Stimulated activated CD4-positive, alpha-beta T cell treated with anti-CD3 and anti-CD28 coated beads, Interleukin-1b, Interleukin-23, amount 100 ng/mL, for 1 hour (primary cell): Measurements from ENCODE around the gene FILIP1.
"Not testable (repeated sequence)": the region's sequence is repeated elsewhere in the genome, so short reads cannot be mapped to it uniquely, and the experiment has no call there.

Source experiments
- DNase-seq, 2 donors: peaks; one replicate each; pipeline ENCODE4 v3.0.0-alpha.2; 2020; ENCODE audit warnings: low read depth in 2 of 2

Gene FILIP1

GRCh38 chr6:75458895-75459294, 34.7 kb downstream of the FILIP1 start:
- no peak for DNase-seq

DNA sequence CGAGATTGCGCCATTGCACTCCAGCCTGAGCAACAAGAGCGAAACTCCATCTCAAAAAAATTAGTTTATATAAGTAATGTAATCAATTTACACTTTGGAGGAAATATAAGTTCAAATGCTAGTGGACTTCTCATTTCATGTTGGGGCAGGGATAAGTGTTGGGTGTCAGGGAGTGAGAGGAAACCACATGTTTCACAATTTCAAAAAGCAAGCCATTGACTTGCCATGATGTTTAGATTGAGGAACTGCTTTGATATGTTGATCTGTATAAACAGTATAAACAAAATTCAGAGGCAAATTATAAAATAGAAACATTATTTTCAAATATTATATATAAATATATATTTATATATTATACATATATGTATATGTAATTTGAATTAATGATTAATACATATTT, 42.7 kb downstream of the FILIP1 start:
- DNase-seq, result no peak

GRCh38 chr6:75449630-75450206, 43.9 kb downstream of the FILIP1 start:
- DNase-seq, result no peak

- DNase-seq, result no peak
These were observed 47.2 kb downstream of the FILIP1 start for GRCh38 chr6:75446241-75446880.

GRCh38 chr6:75445738-75446137, 47.9 kb downstream of the FILIP1 start:
- DNase-seq, result no peak

GRCh38 chr6:75444899-75445298, 48.7 kb downstream of the FILIP1 start:
- no peak for DNase-seq

DNA sequence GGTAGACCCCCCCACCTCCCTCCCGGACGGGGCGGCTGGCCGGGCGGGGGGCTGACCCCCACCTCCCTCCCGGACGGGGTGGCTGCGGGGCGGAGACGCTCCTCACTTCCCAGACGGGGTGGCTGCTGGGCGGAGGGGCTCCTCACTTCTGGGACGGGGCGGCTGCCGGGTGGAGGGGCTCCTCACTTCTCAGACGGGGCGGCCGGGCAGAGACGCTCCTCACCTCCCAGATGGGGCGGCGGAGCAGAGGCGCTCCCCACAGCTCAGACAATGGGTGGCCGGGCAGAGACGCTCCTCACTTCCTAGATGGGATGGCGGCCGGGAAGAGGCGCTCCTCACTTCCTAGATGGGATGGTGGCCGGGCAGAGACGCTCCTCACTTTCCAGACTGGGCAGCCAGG, 51.7 kb downstream of the FILIP1 start:
- not testable (repeated sequence) for DNase-seq

DNA sequence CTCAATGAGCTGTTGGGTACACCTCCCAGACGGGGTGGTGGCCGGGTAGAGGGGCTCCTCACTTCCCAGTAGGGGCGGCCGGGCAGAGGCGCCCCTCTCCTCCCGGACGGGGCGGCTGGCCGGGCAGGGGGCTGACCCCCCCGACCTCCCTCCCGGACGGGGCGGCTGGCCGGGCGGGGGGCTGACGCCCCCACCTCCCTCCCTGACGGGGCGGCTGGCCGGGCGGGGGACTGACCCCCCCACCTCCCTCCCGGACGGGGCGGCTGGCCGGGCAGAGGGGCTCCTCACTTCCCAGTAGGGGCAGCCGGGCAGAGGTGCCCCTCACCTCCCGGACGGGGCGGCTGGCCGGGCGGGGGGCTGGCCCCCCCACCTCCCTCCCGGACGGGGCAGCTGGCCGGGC, 52.1 kb downstream of the FILIP1 start:
- not testable (repeated sequence) for DNase-seq

DNA sequence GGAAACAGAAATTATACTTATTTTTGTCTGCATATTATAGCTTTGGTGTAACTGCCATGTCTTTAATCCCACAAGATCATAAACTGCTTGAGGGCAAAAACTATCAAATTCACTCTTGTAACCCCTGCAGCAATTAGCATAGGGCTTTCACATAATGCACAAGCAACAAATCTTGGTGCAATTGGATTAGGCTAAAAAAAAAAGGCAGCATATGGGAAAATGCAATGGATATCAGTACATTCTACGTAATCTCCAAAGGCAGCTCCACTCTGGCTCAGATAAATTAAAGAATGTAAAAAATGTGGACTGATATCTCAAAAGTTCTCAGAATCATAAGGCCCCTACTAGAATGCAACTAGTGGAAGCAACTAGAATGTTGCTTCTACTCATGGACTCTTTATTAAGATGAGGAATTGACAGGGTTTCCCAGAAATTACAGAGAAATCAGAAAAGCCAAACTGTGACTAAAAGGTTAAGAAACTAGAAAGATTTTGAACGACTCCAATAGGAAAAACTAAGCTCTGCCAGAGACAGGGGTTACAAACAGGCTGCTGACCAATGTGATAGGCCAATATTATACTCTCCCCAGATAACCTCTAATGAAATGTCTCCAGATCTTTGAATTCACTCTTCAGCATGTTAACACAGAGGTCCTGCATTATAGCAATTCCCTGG, 55.0 kb downstream of the FILIP1 start:
- DNase-seq, result no peak

GRCh38 chr6:75438013-75438431, 55.6 kb downstream of the FILIP1 start:
- DNase-seq, result no peak

- no peak for DNase-seq
These were observed 56.1 kb downstream of the FILIP1 start for GRCh38 chr6:75437421-75437891.

GRCh38 chr6:75436869-75437268, 56.7 kb downstream of the FILIP1 start:
- DNase-seq, result no peak

DNA sequence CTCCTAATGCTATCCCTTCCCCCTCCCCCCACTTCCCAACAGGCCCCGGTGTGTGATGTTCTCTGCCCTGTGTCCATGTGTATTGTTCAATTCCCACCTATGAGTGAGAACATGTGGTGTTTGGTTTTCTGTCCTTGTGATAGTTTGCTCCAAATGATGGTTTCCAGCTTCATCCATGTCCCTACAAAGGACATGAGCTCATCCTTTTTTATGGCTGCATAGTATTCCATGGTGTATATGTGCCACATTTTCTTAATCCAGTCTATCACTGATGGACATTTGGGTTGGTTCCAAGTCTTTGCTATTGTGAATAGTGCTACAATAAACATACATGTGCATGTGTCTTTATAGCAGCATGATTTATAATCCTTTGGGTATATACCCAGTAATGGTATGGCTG, 60.8 kb downstream of the FILIP1 start:
- DNase-seq, result not testable (repeated sequence)

DNA sequence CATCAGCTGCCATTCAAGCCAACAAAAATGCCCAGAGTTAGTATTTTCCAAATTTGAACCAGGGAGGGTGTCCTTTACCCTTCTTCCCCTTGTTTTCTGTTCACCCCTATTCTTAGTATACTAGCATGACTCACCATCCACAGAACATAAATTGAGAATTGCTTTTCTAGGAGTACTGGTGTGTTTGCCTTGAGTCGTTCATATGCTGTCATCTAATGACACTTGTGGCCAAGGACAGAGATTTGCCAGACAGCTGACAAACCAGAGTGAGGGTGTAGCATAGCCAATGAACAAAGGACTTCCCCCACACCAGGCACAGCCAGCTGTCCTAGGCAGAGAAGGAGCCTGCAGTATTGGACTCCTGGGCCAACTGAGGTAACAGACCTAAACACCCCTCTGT, 62.2 kb downstream of the FILIP1 start:
- no peak for DNase-seq

- DNase-seq, result no peak
These were observed 62.8 kb downstream of the FILIP1 start for GRCh38 chr6:75430631-75431325.

- no peak for DNase-seq
These were observed 64.4 kb downstream of the FILIP1 start for GRCh38 chr6:75429061-75429703.

DNA sequence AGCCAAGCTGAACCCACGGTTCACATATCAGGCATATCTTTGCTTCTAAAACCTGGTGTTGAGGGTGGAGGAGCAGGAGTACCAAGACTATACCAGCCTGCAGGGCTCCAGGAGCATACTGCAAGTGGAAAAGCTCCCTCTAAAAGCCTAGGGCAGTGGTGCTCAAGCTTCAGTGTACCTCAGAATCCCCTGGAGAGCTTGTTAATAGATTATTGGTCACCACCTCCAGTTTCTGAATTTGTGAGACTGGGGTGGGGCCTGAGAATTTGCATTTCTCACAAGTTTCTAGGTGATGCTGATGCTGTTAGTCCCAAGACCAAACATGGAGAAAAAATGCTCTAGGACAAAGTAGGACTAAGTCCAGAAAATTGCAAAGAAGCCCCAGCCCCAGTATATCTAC, 65.4 kb downstream of the FILIP1 start:
- DNase-seq, result no peak

- no peak for DNase-seq
These were observed 66.3 kb downstream of the FILIP1 start for GRCh38 chr6:75427329-75427728.

- no peak for DNase-seq
These were observed 68.7 kb downstream of the FILIP1 start for GRCh38 chr6:75424618-75425548.

- no peak for DNase-seq
These were observed 70.2 kb downstream of the FILIP1 start for GRCh38 chr6:75423386-75423785.
